Measurements from ENCODE around the gene HAUS1. TPM values are rescaled to one million over a fixed set of nuclear protein-coding genes. Genes with fewer than 3 reads are reported as not detected.
"Not testable (repeated sequence)": the region's sequence is repeated elsewhere in the genome, so short reads cannot be mapped to it uniquely, and the experiment has no call there.

HAUS1 gene
- total and polyA plus RNA-seq, 11 donors = 6.7 to 18.6 (median 11.6) TPM

- H3K36me3 ChIP-seq = peaks cover 3 to 100% (median 100%) of the 10 kb centered on the region in 9 donors
- ATAC-seq (no peak), DNase-seq (no peak)
- 39 to 59% (median 57%) methylated on average over 2 of the region's 2 CpGs for WGBS, 4 donors
- TF ChIP-seq POLR2A (IDR thresholded peaks at IDR 0.05) = no peak
- no peak overlapping the region for H3K4me3 ChIP-seq
- H3K9me3 ChIP-seq = no peaks in the 10 kb centered on the region
- no peaks in the 10 kb centered on the region for H3K27me3 ChIP-seq
- intact Hi-C loops (cut with DNase I) = no loop called here
- peaks cover 0 to 29% (median 5%) of the 10 kb centered on the region in 12 donors for H3K4me1 ChIP-seq
- H3K27ac ChIP-seq = no peak overlapping the region
Measured at GRCh38 chr18:46084431-46084830, 19.8 kb upstream of the HAUS1 start.

DNA sequence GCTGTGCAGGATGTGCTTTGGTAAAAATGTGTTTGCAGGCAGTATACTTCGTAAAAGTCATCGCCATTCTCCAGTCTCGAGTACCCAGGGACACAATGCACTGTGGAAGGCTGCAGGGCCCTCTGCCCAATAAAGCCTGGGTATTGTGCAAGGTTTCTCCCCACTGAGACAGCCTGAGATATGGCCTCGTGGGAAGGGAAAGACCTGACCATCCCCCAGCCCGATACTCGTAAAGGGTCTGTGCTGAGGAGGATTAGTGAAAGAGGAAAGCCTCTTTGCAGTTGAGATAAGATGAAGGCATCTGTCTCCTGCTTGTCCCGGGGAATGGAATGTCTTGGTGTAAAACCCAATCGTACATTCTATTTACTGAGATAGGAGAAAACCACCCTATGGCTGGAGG lies 15.7 kb upstream of the HAUS1 start:
- ATAC-seq (peak in 1 of 4 donors; percentile 15), DNase-seq (peak in 1 of 5 donors; percentile 53)
- H3K27me3 ChIP-seq; H3K4me3 ChIP-seq; H3K9me3 ChIP-seq; H3K27ac ChIP-seq; intact Hi-C loops (cut with DNase I): not testable (repeated sequence)
- 32 to 49% (median 39%) methylated on average over 8 of the region's 8 CpGs for WGBS, 4 donors
- Histone ChIP-seq H3K4me1 (peaks cover 0 to 58% (median 22%) of the 10 kb centered on the region in 12 donors), H3K36me3 (peaks cover 3 to 100% (median 99%) of the 10 kb centered on the region in 9 donors)

GRCh38 chr18:46095532-46095931 lies 8.7 kb upstream of the HAUS1 start:
- WGBS, 4 donors = 68 to 83% (median 77%) methylated on average over 10 of the region's 10 CpGs
- DNase-seq (no peak), ATAC-seq (no peak)
- Histone ChIP-seq H3K9me3 (no peaks in the 10 kb centered on the region), H3K27ac (peak overlapping the region in 2 of 12 donors; percentile 12 to 96), H3K4me3 (peak overlapping the region in 8 of 12 donors; percentile 69 to 98 (median 90)), H3K27me3 (no peaks in the 10 kb centered on the region), H3K4me1 (peaks cover 0 to 71% (median 38%) of the 10 kb centered on the region in 12 donors), H3K36me3 (peaks cover 0 to 56% (median 45%) of the 10 kb centered on the region in 9 donors)
- no peak for TF ChIP-seq POLR2A (IDR thresholded peaks at IDR 0.05)
- TF ChIP-seq, protein P1, sequence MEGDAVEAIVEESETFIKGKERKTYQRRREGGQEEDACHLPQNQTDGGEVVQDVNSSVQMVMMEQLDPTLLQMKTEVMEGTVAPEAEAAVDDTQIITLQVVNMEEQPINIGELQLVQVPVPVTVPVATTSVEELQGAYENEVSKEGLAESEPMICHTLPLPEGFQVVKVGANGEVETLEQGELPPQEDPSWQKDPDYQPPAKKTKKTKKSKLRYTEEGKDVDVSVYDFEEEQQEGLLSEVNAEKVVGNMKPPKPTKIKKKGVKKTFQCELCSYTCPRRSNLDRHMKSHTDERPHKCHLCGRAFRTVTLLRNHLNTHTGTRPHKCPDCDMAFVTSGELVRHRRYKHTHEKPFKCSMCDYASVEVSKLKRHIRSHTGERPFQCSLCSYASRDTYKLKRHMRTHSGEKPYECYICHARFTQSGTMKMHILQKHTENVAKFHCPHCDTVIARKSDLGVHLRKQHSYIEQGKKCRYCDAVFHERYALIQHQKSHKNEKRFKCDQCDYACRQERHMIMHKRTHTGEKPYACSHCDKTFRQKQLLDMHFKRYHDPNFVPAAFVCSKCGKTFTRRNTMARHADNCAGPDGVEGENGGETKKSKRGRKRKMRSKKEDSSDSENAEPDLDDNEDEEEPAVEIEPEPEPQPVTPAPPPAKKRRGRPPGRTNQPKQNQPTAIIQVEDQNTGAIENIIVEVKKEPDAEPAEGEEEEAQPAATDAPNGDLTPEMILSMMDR (IDR thresholded peaks at IDR 0.05) = no peak
- intact Hi-C loops (cut with DNase I) = loop anchor here in 2 of 10 donors (10.0 kb wide), 2 partner anchors 131 to 591 kb away; partner anchors contain the start of gene EPG5 (in 1 of the 2)

- Histone ChIP-seq H3K4me3 (peak overlapping the region; percentile 69 to 98 (median 84)), H3K36me3 (peaks cover 0 to 44% (median 33%) of the 10 kb centered on the region in 9 donors), H3K4me1 (peaks cover 0 to 59% (median 33%) of the 10 kb centered on the region in 12 donors), H3K27ac (peak overlapping the region; percentile 86 to 99 (median 96)), H3K27me3 (no peaks in the 10 kb centered on the region), H3K9me3 (no peaks in the 10 kb centered on the region)
- peak in 1 of 4 donors; percentile 16 for ATAC-seq
- intact Hi-C loops (cut with DNase I) = loop anchor here in 2 of 10 donors (10.0 kb wide), 2 partner anchors 132 to 592 kb away; partner anchors contain the start of gene EPG5 (in 1 of the 2)
- no peak for DNase-seq
- 23 to 40% (median 32%) methylated on average over 22 of the region's 22 CpGs for WGBS, 4 donors
- no peak for TF ChIP-seq POLR2A (IDR thresholded peaks at IDR 0.05)
- TF ChIP-seq, protein P1 (IDR thresholded peaks at IDR 0.05) = no peak
Measured at GRCh38 chr18:46096651-46097300, 7.4 kb upstream of the HAUS1 start.

DNA sequence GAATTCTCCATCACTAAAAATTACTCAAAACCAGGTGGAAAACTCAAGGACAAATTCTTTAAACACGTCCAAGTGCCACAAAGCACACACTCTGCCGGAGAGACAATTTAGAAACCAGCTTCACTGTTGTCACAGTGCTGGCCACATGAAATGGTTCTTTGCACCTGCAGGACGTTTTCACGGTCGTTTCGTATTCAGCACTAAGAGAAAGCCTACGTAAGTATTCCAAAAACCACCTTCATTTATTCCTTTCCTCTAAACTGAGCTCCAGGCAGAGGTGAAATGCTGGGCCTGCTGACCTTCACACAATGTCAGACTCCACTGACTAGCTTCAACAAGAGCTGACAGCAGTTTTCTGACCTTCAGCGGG lies 6.8 kb upstream of the HAUS1 start:
- intact Hi-C loops (cut with DNase I) = loop anchor here in 2 of 10 donors (10.0 kb wide), 2 partner anchors 133 to 593 kb away; partner anchors contain the start of gene EPG5 (in 1 of the 2)
- no peak for TF ChIP-seq POLR2A (IDR thresholded peaks at IDR 0.05)
- TF ChIP-seq, protein P1 (IDR thresholded peaks at IDR 0.05) = no peak
- peak overlapping the region; percentile 86 to 99 (median 96) for H3K27ac ChIP-seq
- peaks cover 0 to 52% (median 32%) of the 10 kb centered on the region in 12 donors for H3K4me1 ChIP-seq
- H3K4me3 ChIP-seq = peak overlapping the region; percentile 69 to 98 (median 84)
- H3K36me3 ChIP-seq = peaks cover 0 to 38% (median 26%) of the 10 kb centered on the region in 9 donors
- no peak for DNase-seq
- 0 to 1% (median 1%) methylated on average over 8 of the region's 8 CpGs for WGBS, 4 donors
- peak in 3 of 4 donors; percentile 2 to 35 (median 32) for ATAC-seq
- no peaks in the 10 kb centered on the region for H3K9me3 ChIP-seq
- H3K27me3 ChIP-seq = no peaks in the 10 kb centered on the region

All from heart left ventricle (tissue), 16 donors.